Measurements from ENCODE around the gene CPN2.

Gene CPN2

GRCh38 chr3:194327218-194328052, 23.7 kb downstream of the CPN2 start:
- DNase-seq = no peak

GRCh38 chr3:194326968-194327217, 24.2 kb downstream of the CPN2 start:
- DNase-seq = no peak

GRCh38 chr3:194326192-194326967, 24.7 kb downstream of the CPN2 start:
- DNase-seq = no peak

- DNase-seq = no peak
Observed at GRCh38 chr3:194325424-194326153, 25.5 kb downstream of the CPN2 start.

GRCh38 chr3:194324823-194325327, 26.3 kb downstream of the CPN2 start:
- DNase-seq = no peak

- DNase-seq = no peak
Observed at GRCh38 chr3:194323785-194324735, 27.1 kb downstream of the CPN2 start.

GRCh38 chr3:194322678-194323211, 28.4 kb downstream of the CPN2 start:
- DNase-seq = peak; percentile 57

GRCh38 chr3:194321693-194322640, 29.2 kb downstream of the CPN2 start:
- DNase-seq = no peak

- no peak for DNase-seq
Observed at GRCh38 chr3:194320744-194321243, 30.3 kb downstream of the CPN2 start.

GRCh38 chr3:194320100-194320499, 31.0 kb downstream of the CPN2 start:
- DNase-seq = no peak

GRCh38 chr3:194318511-194319161, 32.5 kb downstream of the CPN2 start:
- DNase-seq = no peak

- no peak for DNase-seq
Observed at GRCh38 chr3:194316918-194317317, 34.2 kb downstream of the CPN2 start.

GRCh38 chr3:194315965-194316361, 35.2 kb downstream of the CPN2 start:
- no peak for DNase-seq

GRCh38 chr3:194315088-194315964, 35.8 kb downstream of the CPN2 start:
- DNase-seq = peak; percentile 70

- no peak for DNase-seq
Observed at GRCh38 chr3:194314388-194315068, 36.6 kb downstream of the CPN2 start.

GRCh38 chr3:194313560-194314387, 37.4 kb downstream of the CPN2 start:
- no peak for DNase-seq

- DNase-seq = no peak
Observed at GRCh38 chr3:194312743-194313281, 38.3 kb downstream of the CPN2 start.
